KG1 (cell line): Measurements from ENCODE around the gene IFT43.

Source experiments
- DNase-seq: peaks from one replicate; lab custom pipeline; 2025; lab: John Stamatoyannopoulos, UW

IFT43 gene

GRCh38 chr14:76112889-76113624 lies 127.5 kb downstream of the IFT43 start:
- DNase-seq = no peak

- DNase-seq = no peak
Measured at GRCh38 chr14:76113691-76114090, 128.1 kb downstream of the IFT43 start.

- no peak for DNase-seq
Measured at GRCh38 chr14:76115010-76115422, 129.5 kb downstream of the IFT43 start.

GRCh38 chr14:76117789-76118484 lies 132.4 kb downstream of the IFT43 start:
- DNase-seq = no peak

GRCh38 chr14:76118594-76118993 lies 133.0 kb downstream of the IFT43 start:
- no peak for DNase-seq

GRCh38 chr14:76121089-76121748 lies 135.7 kb downstream of the IFT43 start:
- DNase-seq = no peak

GRCh38 chr14:76123426-76124225 lies 138.1 kb downstream of the IFT43 start:
- DNase-seq = no peak

GRCh38 chr14:76125511-76125910 lies 139.9 kb downstream of the IFT43 start:
- DNase-seq = no peak

GRCh38 chr14:76126076-76126475 lies 140.5 kb downstream of the IFT43 start:
- DNase-seq = no peak

- no peak for DNase-seq
Measured at GRCh38 chr14:76129851-76130576, 144.5 kb downstream of the IFT43 start.

- DNase-seq = no peak
Measured at GRCh38 chr14:76131071-76131965, 145.8 kb downstream of the IFT43 start.

- no peak for DNase-seq
Measured at GRCh38 chr14:76133103-76133502, 147.5 kb downstream of the IFT43 start.
